ENCODE measurements around the gene SKP2.
"Not testable (repeated sequence)": the region's sequence is repeated elsewhere in the genome, so short reads cannot be mapped to it uniquely, and the experiment has no call there.

SKP2 gene

DNA sequence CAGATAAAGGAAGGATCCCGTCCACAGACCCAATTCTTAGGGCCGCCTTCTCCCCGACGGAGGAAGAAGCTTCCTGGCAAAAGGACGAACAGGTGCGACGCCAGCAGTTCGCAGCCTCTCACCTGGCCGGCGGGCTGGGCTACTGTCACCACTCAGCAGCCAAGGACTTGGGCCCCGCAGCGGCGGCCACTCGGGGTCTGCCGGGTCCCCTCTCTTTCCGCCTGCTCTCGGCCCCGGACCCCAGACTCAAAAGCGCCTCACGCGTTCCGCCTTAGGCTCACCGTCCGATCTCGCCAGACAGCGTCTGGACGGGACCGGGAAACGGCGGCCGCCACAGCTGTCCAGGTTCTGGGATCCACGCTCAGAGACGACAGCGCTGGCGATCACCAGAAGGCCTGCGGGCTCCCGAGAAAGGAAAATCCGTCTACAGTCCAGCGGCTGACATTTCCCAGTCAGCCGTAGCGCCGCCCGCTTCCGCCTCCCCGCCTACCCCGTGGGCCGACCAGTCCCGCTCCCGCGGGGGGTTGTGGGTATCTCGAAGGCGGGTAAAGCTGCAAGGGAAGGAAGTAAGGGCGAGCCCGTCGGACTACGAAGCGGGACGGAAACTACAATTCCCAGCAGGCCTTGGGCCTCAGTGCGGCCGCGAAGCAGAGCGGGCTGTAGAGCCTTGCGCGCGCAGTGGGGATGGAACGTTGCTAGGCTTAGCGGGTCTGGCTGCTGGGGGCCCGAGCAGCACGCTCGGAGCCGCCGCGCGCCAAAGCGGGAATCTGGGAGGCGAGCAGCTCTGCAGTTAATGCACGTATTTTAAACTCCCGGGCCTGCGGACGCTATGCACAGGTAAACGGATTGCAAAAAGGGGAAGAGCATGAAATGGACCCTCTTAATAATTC lies at the start of gene SKP2, which contains the start of gene LMBRD2:
TSS of gene SKP2 (plus strand) at position 678 of the 890 bp plus-strand sequence. CDS start at position 830, 152 bp downstream.
TSS of gene LMBRD2 (minus strand) at position 454 of the 890 bp plus-strand sequence. CDS start 8,538 bp downstream, outside the sequence.
- peak; percentile 99 for DNase-seq

GRCh38 chr5:36105819-36106218 lies 46.1 kb upstream of the SKP2 start:
- DNase-seq, result no peak

DNA sequence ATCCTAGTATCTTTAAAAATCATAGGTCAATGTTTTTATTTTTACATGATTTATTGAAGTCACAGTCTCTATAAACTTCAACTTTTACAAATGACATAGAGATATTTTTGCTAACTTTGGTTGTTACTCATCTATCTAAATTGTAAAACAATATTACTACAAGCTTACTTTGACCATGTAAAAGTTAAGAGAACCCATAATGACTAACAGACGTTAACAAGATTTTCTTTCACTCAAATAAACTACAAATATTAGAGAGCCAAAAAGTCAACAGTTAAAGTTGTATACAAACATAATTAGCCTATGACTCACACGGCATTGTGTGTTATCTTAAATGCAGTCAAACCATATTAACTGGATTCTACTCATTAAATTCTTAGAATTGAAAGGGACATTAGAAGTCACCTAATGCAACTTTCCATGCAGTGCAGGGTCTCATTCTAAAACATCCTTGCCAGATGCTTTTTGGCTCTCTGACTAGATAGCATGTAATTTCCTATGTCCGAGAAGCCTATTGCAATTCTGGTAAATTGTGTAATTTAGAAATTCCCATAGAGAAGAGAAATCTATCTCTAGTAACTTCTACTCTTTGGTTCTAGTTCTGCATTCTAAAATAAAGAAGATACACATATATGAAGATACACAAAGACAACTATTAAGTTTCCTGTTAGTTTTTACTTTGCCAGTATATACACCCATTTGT lies 43.0 kb upstream of the SKP2 start:
- no peak for DNase-seq

DNA sequence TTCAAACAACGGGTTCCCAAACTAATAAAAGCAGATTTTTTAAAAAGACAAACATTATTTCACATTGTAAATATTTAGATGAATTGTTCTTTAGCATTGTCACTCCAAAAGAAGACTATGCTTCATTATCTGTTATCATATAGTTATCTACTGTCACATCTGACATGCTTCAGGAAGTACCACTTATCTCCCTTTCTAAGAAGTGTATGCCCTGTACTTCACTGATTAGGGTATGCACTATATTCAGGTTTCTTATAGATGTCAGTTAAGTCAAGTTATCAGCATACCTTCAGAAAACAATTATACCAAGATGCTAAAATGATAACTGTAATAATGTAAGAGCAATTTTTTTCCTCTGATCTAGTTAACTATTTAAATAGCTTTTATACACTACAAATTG lies 40.7 kb upstream of the SKP2 start:
- DNase-seq, result no peak

- no peak for DNase-seq
These were observed 26.0 kb upstream of the SKP2 start for GRCh38 chr5:36125868-36126267.

DNA sequence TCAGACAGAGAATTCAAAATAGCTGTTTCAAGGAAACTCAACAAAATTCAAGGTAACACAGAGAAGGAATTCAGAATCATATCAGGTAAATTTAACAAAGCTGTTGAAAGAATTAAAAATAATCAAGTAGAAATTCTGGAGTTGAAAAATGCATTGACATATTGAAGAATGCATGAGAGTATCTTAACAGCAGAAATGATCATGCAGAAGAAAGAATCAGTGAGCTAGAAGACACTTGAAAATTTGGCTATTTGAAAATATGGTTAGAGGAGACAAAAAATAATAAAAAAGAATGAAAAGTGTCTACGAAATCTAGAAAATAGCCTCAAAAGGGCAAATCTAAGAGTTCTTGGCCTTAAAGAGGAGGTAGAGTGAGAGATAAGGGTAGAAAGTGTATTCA lies 23.1 kb upstream of the SKP2 start:
- no peak for DNase-seq

GRCh38 chr5:36129666-36130065 lies 22.2 kb upstream of the SKP2 start:
- DNase-seq, result not testable (repeated sequence)

DNA sequence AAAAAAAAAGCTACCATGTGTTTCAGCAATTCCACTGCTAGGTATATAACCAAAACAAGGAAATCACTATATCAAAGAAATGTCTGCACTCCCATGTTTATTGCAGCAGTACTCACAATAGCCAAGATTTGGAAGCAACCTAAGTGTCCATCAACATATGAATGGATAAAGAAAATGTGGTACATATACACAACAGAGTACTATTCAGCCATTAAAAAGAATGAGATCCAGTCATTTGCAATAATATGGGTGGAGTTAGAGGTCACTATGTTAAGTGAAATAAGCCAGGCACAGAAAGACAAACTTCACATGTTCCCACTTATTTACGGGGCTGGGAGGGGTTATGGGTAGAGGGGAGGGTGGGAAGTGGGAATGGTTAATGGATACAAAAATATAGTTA lies 18.9 kb upstream of the SKP2 start:
- not testable (repeated sequence) for DNase-seq

DNA sequence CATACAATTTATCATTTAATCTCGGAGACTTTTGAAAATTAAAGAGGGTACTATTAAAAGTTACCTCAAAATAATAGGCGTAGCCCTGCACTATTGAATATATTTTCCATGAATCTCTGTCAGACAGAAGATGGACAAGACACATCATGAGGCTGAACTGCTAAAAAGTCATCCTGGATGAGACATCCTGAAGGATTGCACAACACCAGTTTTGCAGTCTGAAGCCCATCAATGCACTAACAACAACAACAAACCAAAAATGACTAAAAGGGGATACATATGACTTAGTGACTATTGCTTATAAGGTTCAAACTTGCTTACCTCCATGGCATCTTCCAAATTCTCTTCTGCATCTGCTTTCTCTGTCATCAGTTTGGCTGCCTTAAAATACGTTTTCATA lies 15.9 kb upstream of the SKP2 start:
- DNase-seq, result no peak

DNA sequence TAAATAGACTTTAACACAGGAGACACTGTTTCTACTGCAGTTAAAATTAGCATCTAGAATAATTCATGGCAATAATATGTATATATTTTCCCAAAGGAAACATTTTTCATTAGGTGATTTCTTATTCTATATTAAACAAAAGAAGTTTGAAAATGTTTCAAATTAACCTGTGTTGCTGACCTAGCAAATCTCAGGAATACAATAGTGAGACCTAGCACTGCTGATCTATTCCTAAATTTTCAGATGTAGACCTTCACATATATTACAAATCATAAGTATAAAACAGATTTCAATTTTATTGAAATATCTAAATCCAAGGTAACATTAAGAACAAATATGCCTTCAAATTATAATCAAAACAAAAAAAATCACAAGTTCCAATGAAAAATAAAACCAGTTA lies 15.3 kb upstream of the SKP2 start:
- DNase-seq, result no peak

DNA sequence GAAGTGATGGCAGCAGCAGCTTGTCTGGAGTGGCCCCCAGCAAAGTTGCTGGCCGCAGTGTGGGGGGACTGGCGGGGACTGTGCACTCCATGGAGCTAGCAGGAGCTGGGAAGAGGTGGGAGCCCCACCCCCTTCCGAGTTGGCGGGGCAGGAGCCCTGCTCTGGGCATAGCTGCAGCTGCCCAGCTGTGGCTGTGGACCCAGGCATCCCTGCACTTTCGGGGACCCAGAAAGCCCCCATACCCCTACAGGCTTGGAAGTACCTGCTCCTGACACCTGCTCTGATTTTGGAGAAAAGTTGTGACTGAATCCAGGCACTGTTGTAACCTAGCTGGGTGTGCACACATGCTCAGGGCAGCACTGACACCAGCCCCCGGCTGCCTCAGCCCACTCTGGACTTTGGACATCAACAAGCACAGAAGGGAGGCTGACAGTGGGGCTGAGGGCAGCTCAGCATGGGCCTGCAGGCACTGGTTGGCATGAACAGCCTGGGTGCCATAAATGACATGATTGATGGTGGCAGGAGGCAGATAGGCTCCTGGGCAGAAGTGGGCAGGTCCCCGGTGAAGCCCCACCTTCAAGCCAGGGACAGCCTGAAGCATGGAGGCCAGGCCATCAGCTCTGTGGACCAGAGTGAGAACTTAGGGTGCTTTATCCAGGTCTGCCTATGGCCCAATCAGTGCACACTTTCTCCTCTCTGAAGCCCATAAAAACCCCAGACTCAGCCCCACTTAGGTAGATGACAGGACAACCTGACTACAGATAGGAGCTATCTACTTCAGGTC lies 12.8 kb upstream of the SKP2 start:
- DNase-seq, result no peak

- no peak for DNase-seq
These were observed 6.6 kb upstream of the SKP2 start for GRCh38 chr5:36145311-36145710.

DNA sequence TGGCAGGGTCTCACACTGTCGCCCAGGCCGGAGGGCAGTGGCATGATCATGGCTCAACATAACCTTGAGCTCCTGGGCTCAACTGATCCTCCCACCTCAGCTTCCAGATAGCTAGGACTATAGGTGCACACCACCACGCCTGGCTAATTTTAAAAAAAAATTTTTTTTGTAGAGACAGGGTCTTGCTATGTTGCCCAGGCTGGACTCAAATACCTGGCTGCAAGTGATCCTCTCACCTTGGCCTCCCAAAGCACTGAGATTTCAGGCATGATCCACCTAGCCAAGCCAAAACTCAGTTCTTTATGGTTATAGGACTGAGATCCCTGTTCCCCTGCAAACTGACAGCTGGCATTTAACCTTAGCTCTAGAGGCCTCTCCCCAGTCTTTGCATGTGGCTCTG lies 5.5 kb upstream of the SKP2 start:
- DNase-seq, result no peak

- DNase-seq, result no peak
These were observed 4.2 kb upstream of the SKP2 start for GRCh38 chr5:36147681-36148080.

- peak; percentile 51 for DNase-seq
These were observed 1.1 kb upstream of the SKP2 start for GRCh38 chr5:36150676-36151433.

GRCh38 chr5:36152324-36153297 lies 700 bp downstream of the SKP2 start:
- DNase-seq, result peak; percentile 59

DNA sequence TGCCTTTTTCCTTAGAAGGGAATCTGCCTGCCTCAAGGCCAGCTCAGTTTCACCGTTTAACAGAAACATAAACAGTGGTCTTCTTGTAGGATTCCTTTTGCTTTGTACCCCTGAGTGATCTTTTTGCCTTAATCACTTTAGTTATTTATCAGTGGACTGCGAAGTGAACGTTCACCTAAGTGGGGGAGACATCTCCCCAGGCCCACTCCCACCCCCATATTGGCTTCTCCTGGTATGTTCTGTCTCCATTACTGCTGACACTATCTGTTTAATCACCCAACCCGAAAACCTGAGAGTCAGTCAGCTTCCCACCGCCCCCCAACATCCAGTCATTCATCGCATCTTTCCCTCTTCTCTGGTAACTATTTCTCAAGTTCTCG lies 1.4 kb downstream of the SKP2 start:
- DNase-seq, result no peak

- DNase-seq, result no peak
These were observed 1.8 kb downstream of the SKP2 start for GRCh38 chr5:36153726-36154125.

DNA sequence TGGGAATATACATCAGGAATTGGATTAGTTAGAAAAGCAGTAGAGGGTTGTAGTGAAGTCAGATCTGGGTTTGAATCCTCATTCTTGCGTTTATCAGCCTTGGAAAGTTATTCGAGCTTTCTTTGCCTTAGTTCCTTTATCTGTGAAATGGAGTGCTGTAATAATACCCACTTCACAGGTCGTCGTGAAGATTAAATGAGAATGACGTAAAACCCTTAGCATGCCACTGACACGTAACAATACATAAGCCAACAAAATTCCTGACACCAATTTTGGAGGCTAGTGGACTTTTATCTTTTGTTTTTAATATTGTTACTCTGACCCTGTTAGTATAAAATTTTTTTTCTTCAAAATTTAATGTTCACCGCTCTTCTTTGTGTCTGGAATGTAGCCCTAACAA lies 3.4 kb downstream of the SKP2 start:
- DNase-seq, result no peak

DNA sequence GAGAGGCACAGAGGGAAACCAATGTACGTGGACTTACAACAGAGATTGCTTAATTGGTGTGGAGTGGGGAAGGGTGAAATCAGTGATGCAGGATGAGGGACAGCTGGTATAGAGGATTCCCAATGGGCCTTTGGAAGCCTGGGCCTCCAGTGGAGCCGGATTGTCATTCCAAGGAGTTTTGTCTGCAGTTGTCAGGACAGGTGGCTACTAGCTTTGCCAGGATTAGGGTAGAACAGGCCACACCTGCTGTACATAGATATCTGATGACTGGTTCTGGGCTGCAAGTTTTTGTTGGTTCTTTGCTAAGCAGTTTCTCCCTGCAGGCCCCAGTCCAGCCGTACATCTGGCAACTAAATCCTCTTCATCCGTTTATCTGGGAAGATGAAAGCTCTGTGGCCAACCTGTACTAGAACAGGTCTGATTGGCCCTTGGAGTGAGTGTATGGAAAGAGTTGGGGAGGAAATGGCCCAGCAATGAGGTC lies 4.2 kb downstream of the SKP2 start:
- no peak for DNase-seq

DNA sequence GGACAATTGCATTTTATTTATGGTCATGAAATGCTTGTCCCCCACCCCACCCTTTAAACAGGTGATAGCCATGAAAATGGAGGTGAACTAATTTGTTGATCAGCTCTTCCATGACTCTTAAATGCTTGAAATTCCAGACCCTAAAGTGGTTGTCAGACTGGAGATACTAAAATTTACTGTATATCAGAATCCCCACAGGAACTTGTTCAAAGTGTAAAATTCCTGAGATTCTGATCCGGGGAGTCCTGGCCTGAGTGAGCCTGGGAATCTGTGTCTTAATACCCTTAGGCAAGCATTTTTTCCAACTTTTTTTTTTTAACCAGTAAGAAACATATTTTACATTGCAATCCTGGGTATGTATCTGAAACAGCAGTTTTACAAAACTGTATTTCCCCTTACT lies 4.7 kb downstream of the SKP2 start:
- DNase-seq, result no peak
